NCI-H2196 treated with DMSO at 0.1 percent for 48 hours (cell line): ENCODE data around the gene SELENOI.
"Not testable (repeated sequence)": the region's sequence is repeated elsewhere in the genome, so short reads cannot be mapped to it uniquely, and the experiment has no call there.

ENCODE experiments used
- DNase-seq: peaks from one replicate; lab custom pipeline; 2025; ENCODE audit not compliant: unreplicated experiment; lab: John Stamatoyannopoulos, UW

The SELENOI gene

GRCh38 chr2:26356111-26356510, 10.2 kb downstream of the SELENOI start:
- no peak for DNase-seq

GRCh38 chr2:26356771-26357170, 10.8 kb downstream of the SELENOI start:
- no peak for DNase-seq

GRCh38 chr2:26359886-26360473, 14.0 kb downstream of the SELENOI start:
- no peak for DNase-seq

GRCh38 chr2:26363323-26363722, 17.4 kb downstream of the SELENOI start:
- no peak for DNase-seq

GRCh38 chr2:26363958-26364357, 18.0 kb downstream of the SELENOI start:
- DNase-seq, result no peak

- no peak for DNase-seq
Observed at GRCh38 chr2:26364669-26365068, 18.7 kb downstream of the SELENOI start.

GRCh38 chr2:26366957-26367356, 21.0 kb downstream of the SELENOI start:
- no peak for DNase-seq

GRCh38 chr2:26369664-26370063, 23.7 kb downstream of the SELENOI start:
- not testable (repeated sequence) for DNase-seq

- not testable (repeated sequence) for DNase-seq
Observed at GRCh38 chr2:26370909-26371308, 25.0 kb downstream of the SELENOI start.

- no peak for DNase-seq
Observed at GRCh38 chr2:26376799-26377198, 30.9 kb downstream of the SELENOI start.

GRCh38 chr2:26380281-26380680, 34.3 kb downstream of the SELENOI start:
- DNase-seq, result no peak

GRCh38 chr2:26382564-26382963, 36.6 kb downstream of the SELENOI start:
- DNase-seq, result no peak

GRCh38 chr2:26384183-26384582, 38.2 kb downstream of the SELENOI start:
- DNase-seq, result no peak

- no peak for DNase-seq
Observed at GRCh38 chr2:26384597-26384996, 38.7 kb downstream of the SELENOI start.

- DNase-seq, result no peak
Observed at GRCh38 chr2:26387189-26387588, 41.2 kb downstream of the SELENOI start.

- no peak for DNase-seq
Observed at GRCh38 chr2:26394694-26395093, 48.8 kb downstream of the SELENOI start.

GRCh38 chr2:26395394-26395793, 49.5 kb downstream of the SELENOI start:
- no peak for DNase-seq

- no peak for DNase-seq
Observed at GRCh38 chr2:26396734-26397298, 50.9 kb downstream of the SELENOI start.

GRCh38 chr2:26399771-26400376, 53.9 kb downstream of the SELENOI start:
- DNase-seq, result no peak

GRCh38 chr2:26400723-26401122, 54.8 kb downstream of the SELENOI start:
- no peak for DNase-seq

- peak; percentile 60 for DNase-seq
Observed at GRCh38 chr2:26401739-26402541, 56.0 kb downstream of the SELENOI start, which contains the start of gene DRC1. TSS of gene DRC1 (plus strand) at chr2:26401920. CDS start at chr2:26401990, 70 bp downstream.

- DNase-seq, result no peak
Observed at GRCh38 chr2:26407526-26407925, 61.6 kb downstream of the SELENOI start.
